GM12865 (cell line): Measurements from ENCODE around the gene XPNPEP1.

Source experiments
- DNase-seq: peaks from one replicate; pipeline ENCODE4 v3.0.0; 2010; ENCODE audit warnings: low read depth
- H3K4me3 ChIP-seq: 2 replicates; pipeline ENCODE4 v1.5.1; 2011; ENCODE audit warnings: mild to moderate bottlenecking, low read depth, low read length, control low read depth
- TF ChIP-seq, protein P1 (sequence below): IDR thresholded peaks from 2 replicates; pipeline ENCODE4 v1.5.1; 2011; ENCODE audit warnings: low read length, control low read depth, low read depth, inconsistent platforms; ENCODE audit not compliant: insufficient read depth; ENCODE audit errors: missing control alignments

The XPNPEP1 gene

DNA sequence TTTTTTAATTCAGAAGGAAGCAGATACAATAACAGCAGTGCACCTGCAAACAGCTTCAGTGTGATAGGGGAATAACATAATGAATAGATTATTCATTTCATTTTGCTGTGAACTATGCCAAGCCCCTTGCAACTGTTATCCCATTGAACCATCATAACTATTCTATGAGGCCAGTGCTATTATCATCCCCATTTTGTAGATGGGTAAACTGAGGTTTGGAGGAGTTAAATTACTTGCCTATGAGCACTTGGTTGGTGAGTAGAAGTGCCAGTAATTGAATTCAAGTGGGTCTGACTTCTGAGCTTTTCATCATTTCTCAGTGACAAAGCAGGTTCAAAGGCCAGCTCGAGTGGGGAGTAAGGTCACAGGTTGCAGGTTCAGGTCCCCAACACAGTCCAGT, 16.8 kb upstream of the XPNPEP1 start:
- H3K4me3 ChIP-seq: no peak overlapping the region
- no peak for DNase-seq
- TF ChIP-seq, protein P1, sequence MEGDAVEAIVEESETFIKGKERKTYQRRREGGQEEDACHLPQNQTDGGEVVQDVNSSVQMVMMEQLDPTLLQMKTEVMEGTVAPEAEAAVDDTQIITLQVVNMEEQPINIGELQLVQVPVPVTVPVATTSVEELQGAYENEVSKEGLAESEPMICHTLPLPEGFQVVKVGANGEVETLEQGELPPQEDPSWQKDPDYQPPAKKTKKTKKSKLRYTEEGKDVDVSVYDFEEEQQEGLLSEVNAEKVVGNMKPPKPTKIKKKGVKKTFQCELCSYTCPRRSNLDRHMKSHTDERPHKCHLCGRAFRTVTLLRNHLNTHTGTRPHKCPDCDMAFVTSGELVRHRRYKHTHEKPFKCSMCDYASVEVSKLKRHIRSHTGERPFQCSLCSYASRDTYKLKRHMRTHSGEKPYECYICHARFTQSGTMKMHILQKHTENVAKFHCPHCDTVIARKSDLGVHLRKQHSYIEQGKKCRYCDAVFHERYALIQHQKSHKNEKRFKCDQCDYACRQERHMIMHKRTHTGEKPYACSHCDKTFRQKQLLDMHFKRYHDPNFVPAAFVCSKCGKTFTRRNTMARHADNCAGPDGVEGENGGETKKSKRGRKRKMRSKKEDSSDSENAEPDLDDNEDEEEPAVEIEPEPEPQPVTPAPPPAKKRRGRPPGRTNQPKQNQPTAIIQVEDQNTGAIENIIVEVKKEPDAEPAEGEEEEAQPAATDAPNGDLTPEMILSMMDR: no peak

DNA sequence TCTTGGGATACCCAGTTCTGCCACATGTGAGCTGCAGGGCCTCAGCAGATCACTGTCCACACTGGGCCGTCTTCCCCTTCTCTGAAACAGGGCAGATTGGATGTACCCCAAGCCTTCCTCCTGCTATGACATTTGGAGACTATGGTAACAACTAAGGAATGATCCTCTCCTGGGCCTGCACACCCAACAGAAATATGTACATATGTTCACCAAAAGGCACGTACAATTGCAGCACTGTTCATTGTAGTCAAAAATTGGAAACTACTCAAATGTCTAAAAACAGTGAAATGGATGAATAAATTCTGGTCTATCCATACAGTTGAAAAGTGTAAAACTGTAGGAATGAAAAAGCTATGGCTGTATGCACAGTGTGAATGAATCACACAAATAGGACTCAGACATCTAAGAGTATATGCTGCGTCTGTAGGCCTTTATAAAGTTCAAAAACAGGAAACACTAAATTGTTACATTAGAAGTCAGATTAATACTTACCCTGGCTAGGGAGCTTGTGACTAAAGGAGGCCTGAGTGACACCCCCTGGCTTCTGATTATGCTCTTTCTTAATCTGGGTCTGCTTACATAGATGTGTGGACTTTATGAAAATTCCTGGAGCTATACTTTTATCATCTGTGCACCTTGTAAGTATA, 16.1 kb upstream of the XPNPEP1 start:
- no peak overlapping the region for H3K4me3 ChIP-seq
- DNase-seq: no peak
- TF ChIP-seq, protein P1: no peak

DNA sequence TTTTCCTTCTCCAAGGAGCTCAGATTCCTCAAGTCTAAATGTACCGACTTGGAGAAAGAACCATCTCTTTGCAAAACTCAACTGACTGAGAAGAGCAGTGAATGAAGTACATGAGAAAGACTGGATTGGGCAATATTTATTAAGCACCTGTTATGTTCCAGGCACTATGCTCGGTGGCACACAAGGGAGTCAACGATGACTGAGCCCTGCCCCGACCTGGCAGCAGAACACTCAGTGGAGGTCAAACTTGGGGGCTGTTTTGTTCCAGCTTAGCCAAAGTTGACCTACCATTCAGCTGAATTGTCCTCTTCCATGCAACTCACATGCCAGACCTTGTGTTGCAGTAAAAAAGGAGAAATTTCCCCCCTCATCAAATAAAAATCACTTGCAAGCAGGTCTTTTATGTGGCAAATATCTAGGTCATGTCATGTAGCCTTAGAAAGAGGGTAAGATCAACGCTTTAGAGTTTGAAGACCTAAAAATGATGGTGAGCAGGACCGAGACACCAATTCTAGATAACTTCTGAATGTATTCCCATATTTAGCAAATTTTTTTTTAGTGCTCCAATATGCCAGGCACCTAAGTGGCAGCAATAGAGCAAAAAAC, 14.3 kb upstream of the XPNPEP1 start:
- TF ChIP-seq, protein P1: no peak
- H3K4me3 ChIP-seq: no peak overlapping the region
- no peak for DNase-seq

DNA sequence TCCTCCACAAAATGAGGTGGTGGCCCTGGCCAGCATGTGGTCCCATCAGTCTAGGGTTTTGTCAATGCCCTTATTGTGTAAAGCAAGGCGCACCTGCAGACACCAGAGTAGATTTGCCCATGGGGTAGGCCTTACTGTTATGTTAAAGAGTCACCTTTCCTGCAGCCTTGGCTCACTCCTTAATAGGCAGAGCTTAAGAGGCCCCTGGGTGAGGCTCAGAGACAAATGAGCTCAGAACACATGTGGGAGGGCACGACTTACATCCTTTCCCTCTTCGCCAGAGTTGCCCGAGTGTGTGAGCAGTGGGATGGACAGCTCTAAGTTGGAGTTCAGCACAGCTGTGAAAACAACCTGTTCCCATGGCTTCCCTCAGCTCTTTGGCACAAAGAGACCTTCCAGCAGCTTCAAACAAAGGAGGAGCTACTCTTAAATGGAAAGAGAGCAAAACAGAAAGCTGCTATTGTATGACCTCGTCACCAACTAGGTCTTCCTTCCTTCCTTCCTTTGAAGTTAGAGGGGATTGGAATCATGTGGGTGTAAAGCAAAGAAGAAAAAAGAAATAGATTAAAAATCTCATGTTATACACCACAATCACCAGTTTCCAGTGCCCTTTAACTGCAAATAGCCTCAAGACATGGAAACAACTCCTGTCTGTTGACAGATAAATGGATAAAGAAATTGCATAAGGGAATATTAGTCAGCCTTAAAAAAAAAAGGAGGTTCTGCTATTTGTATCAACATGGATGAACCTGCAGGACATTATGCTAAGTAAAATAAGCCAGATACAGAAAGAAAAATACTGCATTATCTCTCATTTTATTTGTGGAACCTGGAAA, 11.9 kb upstream of the XPNPEP1 start:
- no peak for DNase-seq

DNA sequence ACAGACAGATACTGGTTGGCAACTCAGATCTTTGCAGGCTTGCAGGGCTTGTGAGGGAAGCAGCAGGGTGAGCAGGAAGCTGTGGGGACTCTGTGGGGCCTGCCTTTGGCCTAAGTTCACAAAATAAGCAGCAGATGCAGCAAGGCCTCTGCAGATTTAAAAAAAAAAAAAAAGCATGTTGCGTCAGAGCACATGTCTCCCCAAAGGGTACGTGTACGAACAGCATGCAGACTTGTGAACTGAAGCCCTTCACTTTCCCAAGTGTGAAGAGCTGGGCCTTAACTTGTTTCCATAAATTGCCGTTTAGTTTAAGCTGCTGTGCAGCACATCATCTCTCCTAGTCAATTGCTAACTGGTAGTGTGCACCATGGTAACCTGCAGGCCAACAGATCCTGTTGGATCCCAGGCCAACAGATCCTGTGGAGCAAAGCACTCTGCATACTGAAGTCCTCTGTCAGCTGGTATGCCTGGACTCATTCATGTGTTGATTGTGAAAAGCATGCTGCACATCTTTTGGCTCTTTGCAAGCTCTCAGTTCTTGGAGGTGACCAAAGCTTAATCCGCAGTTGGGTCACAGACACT, 10.8 kb upstream of the XPNPEP1 start:
- H3K4me3 ChIP-seq: no peak overlapping the region
- TF ChIP-seq, protein P1: no peak
- DNase-seq: no peak

More for the DNA sequence above, 11.9 kb upstream of the XPNPEP1 start:
- TF ChIP-seq, protein P1: no peak
- no peak overlapping the region for H3K4me3 ChIP-seq

DNA sequence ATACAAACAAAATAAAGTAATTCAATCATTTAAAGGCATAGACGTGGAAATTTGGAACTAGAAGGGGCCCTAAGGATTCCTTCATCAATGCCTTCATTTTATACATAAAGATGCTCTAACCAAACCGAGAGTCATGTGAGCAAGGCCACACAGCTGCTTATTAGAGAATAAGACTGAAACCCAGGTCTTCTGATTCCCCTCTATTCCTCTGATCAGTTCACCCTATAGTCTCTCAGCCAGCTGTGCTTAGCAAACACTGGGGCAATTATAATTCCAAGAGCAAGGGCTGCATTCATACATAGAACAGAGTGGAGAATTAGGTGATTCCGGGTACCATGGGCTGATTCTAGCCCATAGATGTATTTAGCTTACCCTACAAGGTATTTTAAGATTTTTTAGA, 9.7 kb upstream of the XPNPEP1 start:
- TF ChIP-seq, protein P1: no peak

More for the DNA sequence above, 9.7 kb upstream of the XPNPEP1 start:
- no peak overlapping the region for H3K4me3 ChIP-seq
- no peak for DNase-seq
